ENCODE data around the gene IBTK.
A peak's percentile ranks its signal among the peaks of the same experiment; 100 is the strongest.

Gene IBTK

DNA sequence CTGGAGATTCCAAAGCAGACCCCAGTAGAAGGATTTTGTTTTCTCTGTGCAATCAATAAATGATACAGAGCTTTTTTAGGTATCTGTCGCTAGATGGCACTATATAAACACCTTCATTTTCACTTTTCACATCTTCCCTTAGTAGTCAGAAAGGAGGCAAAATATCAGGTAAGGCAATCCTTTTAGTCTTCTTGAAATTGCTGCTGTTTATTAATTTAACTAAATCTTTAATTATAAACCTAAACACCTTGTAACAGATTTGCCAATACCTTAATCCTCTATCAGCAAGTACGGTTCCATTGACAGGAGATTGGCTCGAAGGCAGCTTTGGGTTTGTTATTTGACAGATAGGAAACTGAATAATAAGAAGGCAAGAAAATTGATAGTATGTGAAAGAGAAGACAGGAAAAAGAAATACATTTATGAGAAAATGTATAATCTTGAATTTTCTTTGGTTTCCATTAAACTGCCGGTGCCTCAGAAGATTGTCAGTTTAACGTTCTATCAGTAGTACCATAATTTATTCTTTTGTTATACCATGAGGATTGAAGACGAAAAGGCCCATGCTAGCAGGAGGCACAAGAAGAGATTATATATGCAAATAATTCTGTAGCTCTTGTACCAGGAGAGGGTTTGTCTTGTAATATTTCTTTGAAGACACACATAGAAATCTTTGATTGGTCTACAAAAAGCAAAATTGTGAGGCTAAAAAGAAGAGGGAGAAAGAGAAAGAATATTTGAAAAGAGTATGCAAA is 23.5 kb upstream of the IBTK start:
- TF ChIP-seq ZFX (IDR thresholded peaks at IDR 0.05), result no peak
- TF ChIP-seq CTCF (conservative IDR thresholded peaks at IDR 0.05), result peak; percentile 71
- H3K27ac ChIP-seq, result no peak overlapping the region

DNA sequence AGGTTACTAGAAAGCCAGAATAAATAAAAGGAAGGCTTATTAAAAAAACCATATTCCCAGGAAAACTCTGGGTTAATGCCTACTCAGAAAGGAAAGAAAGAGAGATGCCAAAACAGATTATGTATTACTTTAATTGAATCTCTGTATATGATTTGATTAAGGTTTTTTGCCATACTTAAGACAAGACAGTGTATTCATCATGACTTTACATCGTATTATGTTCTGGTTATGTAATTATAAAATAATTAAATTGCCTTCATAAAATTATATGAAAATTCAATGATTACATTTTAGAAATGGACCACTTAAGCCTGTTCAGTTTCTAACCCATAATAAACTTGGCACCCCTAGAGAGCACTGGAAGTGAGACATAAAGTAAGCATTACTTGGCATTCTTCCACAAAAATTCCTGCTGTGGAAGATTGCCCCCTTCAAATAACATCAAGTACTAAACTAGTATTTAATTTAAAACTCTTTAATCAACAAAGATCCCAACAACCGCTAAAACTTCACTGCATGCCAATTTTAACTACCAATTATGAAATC is 20.8 kb upstream of the IBTK start:
- TF ChIP-seq ZFX (IDR thresholded peaks at IDR 0.05), result no peak
- no peak overlapping the region for H3K27ac ChIP-seq

DNA sequence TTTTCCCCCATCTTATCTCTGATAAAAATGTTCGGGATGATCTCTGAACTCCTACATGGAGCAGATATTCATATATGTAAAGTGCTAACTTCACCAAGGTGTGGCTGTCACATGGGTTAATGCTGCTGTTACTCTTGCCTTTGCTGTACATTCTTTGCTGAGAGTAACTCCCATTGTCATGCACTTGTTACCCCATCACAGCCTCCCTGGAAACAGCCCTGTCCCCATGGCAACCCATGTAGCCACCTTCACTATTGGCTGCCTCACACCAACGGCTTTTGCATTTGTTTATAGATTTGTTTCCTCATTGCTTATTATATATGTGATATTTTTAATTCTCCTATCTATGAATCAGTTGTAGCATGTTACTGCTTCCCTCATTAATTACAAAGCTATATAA is 17.3 kb upstream of the IBTK start:
- no peak overlapping the region for H3K27ac ChIP-seq
- TF ChIP-seq ZFX (IDR thresholded peaks at IDR 0.05) (no peak), CTCF (conservative IDR thresholded peaks at IDR 0.05) (no peak)

DNA sequence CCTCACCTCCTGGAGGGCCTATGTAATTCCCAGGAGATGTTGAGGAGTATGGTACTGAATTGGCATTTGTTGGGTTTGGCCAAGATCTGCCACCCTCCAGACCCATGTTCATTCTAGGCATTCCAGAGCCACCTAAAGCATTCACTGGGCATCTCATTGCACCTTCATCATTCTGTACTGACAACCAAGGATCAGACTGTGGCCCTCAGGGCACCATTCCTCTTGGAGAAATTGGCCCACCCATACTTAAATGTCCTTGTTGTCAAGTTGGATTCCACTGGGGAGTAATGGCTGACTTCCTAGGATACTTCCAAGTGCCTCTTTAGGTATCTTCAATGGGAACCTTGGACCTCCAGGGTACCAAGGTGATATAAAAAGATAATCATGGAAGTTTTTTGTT is 16.8 kb upstream of the IBTK start:
- no peak overlapping the region for H3K27ac ChIP-seq
- TF ChIP-seq ZFX (IDR thresholded peaks at IDR 0.05) (no peak), CTCF (conservative IDR thresholded peaks at IDR 0.05) (no peak)

DNA sequence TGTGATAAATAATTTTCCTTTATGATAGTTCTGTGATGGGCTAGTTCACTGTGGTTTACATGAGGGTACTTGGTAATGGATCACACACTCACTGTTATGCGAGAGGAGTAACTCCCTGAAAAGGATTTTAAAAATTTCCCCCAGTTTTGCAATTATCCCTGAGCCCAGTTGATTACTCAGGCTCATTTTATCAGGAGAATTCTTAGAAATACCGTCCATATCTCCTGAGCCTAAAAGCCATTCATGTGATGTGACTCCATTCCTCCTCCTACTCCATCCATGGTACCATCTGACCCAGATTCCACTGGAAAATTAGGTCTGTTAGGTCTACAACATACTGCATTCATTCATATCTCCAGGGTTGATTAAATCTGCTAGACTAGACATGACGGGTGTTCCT is 16.4 kb upstream of the IBTK start:
- no peak overlapping the region for H3K27ac ChIP-seq
- TF ChIP-seq ZFX (IDR thresholded peaks at IDR 0.05), result no peak
- no peak for TF ChIP-seq CTCF (conservative IDR thresholded peaks at IDR 0.05)

- TF ChIP-seq CTCF (conservative IDR thresholded peaks at IDR 0.05) (no peak), ZFX (IDR thresholded peaks at IDR 0.05) (no peak)
- no peak overlapping the region for H3K27ac ChIP-seq
Observed at GRCh38 chr6:82260997-82261732, 13.6 kb upstream of the IBTK start.

- no peak for TF ChIP-seq ZFX (IDR thresholded peaks at IDR 0.05)
- no peak for TF ChIP-seq CTCF (conservative IDR thresholded peaks at IDR 0.05)
- no peak overlapping the region for H3K27ac ChIP-seq
Observed at GRCh38 chr6:82259389-82259788, 11.8 kb upstream of the IBTK start.

Data from C4-2B (cell line).